ENCODE results near the gene IRF5. TPM values are rescaled to one million over a fixed set of nuclear protein-coding genes. Genes with fewer than 3 reads are reported as not detected.

IRF5 gene
- total and polyA plus RNA-seq, 10 of the 15 experiments (the other 5 are each of a cell fraction or from before 2014, with no cell fraction given): 5.4 to 90.3 (median 61.7) TPM

GRCh38 chr7:128891110-128891941 lies 46.4 kb upstream of the IRF5 start:
- peak overlapping the region; percentile 25; the same call in 1 of the 2 replicates for H3K4me2 ChIP-seq (ENCODE audit: control insufficient read depth, insufficient read depth)

GRCh38 chr7:128891942-128892269 lies 45.8 kb upstream of the IRF5 start:
- RAD21 ChIA-PET (ENCODE audit: unreplicated experiment): interaction anchor here (0.6 to 1.0 kb wide), 2 partner anchors 48 to 317 kb away, joined by 3 read pairs; no protein-coding TSS in a partner anchor
- CTCF ChIA-PET: no interaction called here
- ATAC-seq (no peak), DNase-seq (ENCODE audit: low read depth, low spot score) (no peak), FAIRE-seq (no peak)
- no peaks in the 10 kb centered on the region for H4K20me1 ChIP-seq (ENCODE audit: control insufficient read depth, insufficient read depth)
- no peak overlapping the region for H3K9ac ChIP-seq (ENCODE audit: control insufficient read depth, insufficient read depth, low read length)
- no peaks in the 10 kb centered on the region for H3K9me3 ChIP-seq (replicated peaks; ENCODE audit: control insufficient read depth, insufficient read depth, low read length)
- no peak overlapping the region for H3K27ac ChIP-seq (ENCODE audit: control insufficient read depth, insufficient read depth)
- no peak for TF ChIP-seq MAX (IDR thresholded peaks at IDR 0.05; ENCODE audit: low read depth, low read length)
- no peak for TF ChIP-seq CTCF (IDR thresholded peaks at IDR 0.05 in 2 of 3, conservative IDR thresholded peaks at IDR 0.05 in 1 of 3; ENCODE audit: control insufficient read depth in 2 of 3, extremely low read depth in 1 of 3, insufficient read depth in 1 of 3, low read depth in 3 of 3, low read length in 3 of 3)
- TF ChIP-seq RB1 (IDR thresholded peaks at IDR 0.05; ENCODE audit: borderline replicate concordance): no peak
- TF ChIP-seq PRDM15 (CRISPR knock-in tag; IDR thresholded peaks at IDR 0.05): no peak
- no peak for TF ChIP-seq ELK1 (IDR thresholded peaks at IDR 0.05; ENCODE audit: low read depth, low read length)
- TF ChIP-seq TCF7 (IDR thresholded peaks at IDR 0.05; ENCODE audit: borderline replicate concordance): no peak
- no peak for TF ChIP-seq TBL1XR1 (IDR thresholded peaks at IDR 0.05; ENCODE audit: low read depth, low read length)
- H3K79me2 ChIP-seq (ENCODE audit: control insufficient read depth, insufficient read depth, low read length): no peaks in the 10 kb centered on the region
- no peak overlapping the region for H3K4me2 ChIP-seq (ENCODE audit: control insufficient read depth, insufficient read depth)
- peaks cover 0 to 1% of the 10 kb centered on the region in 2 experiments; a peak in 2 of 4 replicates for H3K27me3 ChIP-seq (replicated peaks in 1 of 2; ENCODE audit: control insufficient read depth in 2 of 2, insufficient read depth in 2 of 2, low read length in 1 of 2)
- SMC1A ChIA-PET (ENCODE audit: uncharacterized antibody, unreplicated experiment): no interaction called here
- no peaks in the 10 kb centered on the region for H3K4me1 ChIP-seq (ENCODE audit: control insufficient read depth, insufficient read depth, low read length)
- POLR2A ChIA-PET: no interaction called here
- in situ Hi-C loops (cut with MboI) (no loop called here), intact Hi-C loops (cut with micrococcal nuclease; ENCODE audit: unreplicated experiment) (no loop called here)
- no peak overlapping the region for H2AFZ ChIP-seq (ENCODE audit: control insufficient read depth, low read depth, low read length)
- BruUV-seq (replicated peaks): no TSS peak
- H3K36me3 ChIP-seq (ENCODE audit: control insufficient read depth in 2 of 2, insufficient read depth in 2 of 2, low read length in 1 of 2): no peaks in the 10 kb centered on the region
- H3K4me3 ChIP-seq: no peak overlapping the region
- 63% methylated on average over 6 of the region's 11 CpGs for WGBS (ENCODE audit: insufficient coverage, insufficient replicate concordance, low lambda C conversion rate, missing lambda C conversion rate)

More at GRCh38 chr7:128891110-128891941, 46.4 kb upstream of the IRF5 start:
- H3K4me3 ChIP-seq: no peak overlapping the region
- intact Hi-C loops (cut with micrococcal nuclease; ENCODE audit: unreplicated experiment) (no loop called here), in situ Hi-C loops (cut with MboI) (no loop called here)
- no peak for DNase-seq (ENCODE audit: low read depth, low spot score)
- TF ChIP-seq SUZ12 (IDR thresholded peaks at IDR 0.05; ENCODE audit: unreplicated experiment) (peak; percentile 46), ZNF217 (IDR thresholded peaks at IDR 0.05) (no peak)
- no peak overlapping the region for H2AFZ ChIP-seq (ENCODE audit: control insufficient read depth, low read depth, low read length)
- no peak overlapping the region for H3K9ac ChIP-seq (ENCODE audit: control insufficient read depth, insufficient read depth, low read length)
- BruUV-seq (replicated peaks): no TSS peak
- POLR2A ChIA-PET: no interaction called here
- 52% methylated on average over 25 of the region's 41 CpGs for WGBS (ENCODE audit: insufficient coverage, insufficient replicate concordance, low lambda C conversion rate, missing lambda C conversion rate)
- H3K9me3 ChIP-seq (replicated peaks; ENCODE audit: control insufficient read depth, insufficient read depth, low read length): no peaks in the 10 kb centered on the region
- no peaks in the 10 kb centered on the region for H4K20me1 ChIP-seq (ENCODE audit: control insufficient read depth, insufficient read depth)
- H3K27me3 ChIP-seq (replicated peaks in 1 of 2; ENCODE audit: control insufficient read depth in 2 of 2, insufficient read depth in 2 of 2, low read length in 1 of 2): peaks cover 0 to 1% of the 10 kb centered on the region in 2 experiments; a peak in 2 of 4 replicates
- ATAC-seq: no peak
- H3K4me1 ChIP-seq (ENCODE audit: control insufficient read depth, insufficient read depth, low read length): no peaks in the 10 kb centered on the region
- SMC1A ChIA-PET (ENCODE audit: uncharacterized antibody, unreplicated experiment): no interaction called here
- H3K36me3 ChIP-seq (ENCODE audit: control insufficient read depth in 2 of 2, insufficient read depth in 2 of 2, low read length in 1 of 2): no peaks in the 10 kb centered on the region
- no peaks in the 10 kb centered on the region for H3K79me2 ChIP-seq (ENCODE audit: control insufficient read depth, insufficient read depth, low read length)
- no peak for FAIRE-seq
- H3K27ac ChIP-seq (ENCODE audit: control insufficient read depth, insufficient read depth): no peak overlapping the region
- CTCF ChIA-PET: no interaction called here
- RAD21 ChIA-PET (ENCODE audit: unreplicated experiment): interaction anchor here (1.0 kb wide), 1 partner anchor 48 kb away, joined by 3 read pairs; no protein-coding TSS in a partner anchor
